WTC11 (cell line): ENCODE measurements around the gene CER1. TPM values are rescaled to one million over a fixed set of nuclear protein-coding genes. Genes with fewer than 3 reads are reported as not detected.

Source experiments
- ATF1 ChIP-seq: sonication (generic); formaldehyde crosslinking; IDR thresholded peaks from 2 replicates; pipeline ENCODE4 v1.8.1; 2023; ENCODE audit warnings: mild to moderate bottlenecking, moderate library complexity, missing genetic modification reagents
- ELF4 ChIP-seq: sonication (generic); formaldehyde crosslinking; IDR thresholded peaks from 2 replicates; pipeline ENCODE4 v1.8.1; 2022; ENCODE audit warnings: low read depth, mild to moderate bottlenecking, moderate library complexity, missing genetic modification reagents
- HMGA2 ChIP-seq: fragments of 250-450 bp; sonication (Bioruptor Pico); IDR thresholded peaks from 2 replicates; pipeline ENCODE4 v1.4.0; 2021; ENCODE audit warnings: mild to moderate bottlenecking, moderate library complexity
- JUN ChIP-seq: sonication (generic); formaldehyde crosslinking; IDR thresholded peaks from 2 replicates; pipeline ENCODE4 v1.8.0; 2023; ENCODE audit warnings: mild to moderate bottlenecking, missing genetic modification reagents
- SMAD4 ChIP-seq: sonication (generic); formaldehyde crosslinking; IDR thresholded peaks from 2 replicates; pipeline ENCODE4 v1.8.0; 2022; ENCODE audit warnings: mild to moderate bottlenecking, missing genetic modification reagents
- ZBTB21 ChIP-seq: sonication (generic); formaldehyde crosslinking; IDR thresholded peaks from 2 replicates; pipeline ENCODE4 v1.8.1; 2023; ENCODE audit warnings: mild to moderate bottlenecking, missing genetic modification reagents, borderline replicate concordance
- ZNF232 ChIP-seq: sonication (generic); formaldehyde crosslinking; IDR thresholded peaks from 2 replicates; pipeline ENCODE4 v1.8.0; 2022; ENCODE audit warnings: mild to moderate bottlenecking, missing genetic modification reagents
- ZNF263 ChIP-seq: sonication (generic); formaldehyde crosslinking; IDR thresholded peaks from 2 replicates; pipeline ENCODE4 v1.8.1; 2022; ENCODE audit warnings: low read depth, mild to moderate bottlenecking, moderate library complexity, missing genetic modification reagents
- ZNF396 ChIP-seq: fragments of 250-450 bp; sonication (Bioruptor Pico); IDR thresholded peaks from 2 replicates; pipeline ENCODE4 v1.8.0; 2021; ENCODE audit warnings: mild to moderate bottlenecking, moderate library complexity, borderline replicate concordance
- ZNF423 ChIP-seq: fragments of 250-450 bp; sonication (Bioruptor Pico); IDR thresholded peaks from 2 replicates; pipeline ENCODE4 v2.1.2; 2022; ENCODE audit warnings: mild to moderate bottlenecking, moderate library complexity
- total RNA-seq: library from RNA; stranded (reverse); gene quantifications from 3 replicates; pipeline ENCODE4 v1.2.3, GENCODE V29; 2021
- TF ChIP-seq, protein P1 (sequence below): sonication (generic); formaldehyde crosslinking; IDR thresholded peaks from 2 replicates; pipeline ENCODE4 v1.8.0; 2022; ENCODE audit warnings: mild to moderate bottlenecking, missing genetic modification reagents
- TF ChIP-seq, protein P2 (sequence below): fragments of 250-450 bp; sonication (Bioruptor Pico); IDR thresholded peaks from 2 replicates; pipeline ENCODE4 v1.9.0; 2021; ENCODE audit warnings: mild to moderate bottlenecking, borderline replicate concordance
- TF ChIP-seq, protein P3 (sequence below): sonication (generic); formaldehyde crosslinking; IDR thresholded peaks from 2 replicates; pipeline ENCODE4 v1.8.1; 2023; ENCODE audit warnings: mild to moderate bottlenecking, missing genetic modification reagents
- TF ChIP-seq, protein P4 (sequence below): fragments of 250-450 bp; sonication (Bioruptor Pico); IDR thresholded peaks from 2 replicates; pipeline ENCODE4 v1.9.0; 2021; ENCODE audit warnings: moderate library complexity, mild to moderate bottlenecking, inconsistent platforms, borderline replicate concordance
- TF ChIP-seq, protein P5 (sequence below): sonication (generic); formaldehyde crosslinking; IDR thresholded peaks from 2 replicates; pipeline ENCODE4 v1.8.1; 2022; ENCODE audit warnings: mild to moderate bottlenecking, missing genetic modification reagents, moderate library complexity, borderline replicate concordance
- TF ChIP-seq, protein P6 (sequence below): sonication (generic); formaldehyde crosslinking; IDR thresholded peaks from 2 replicates; pipeline ENCODE4 v1.8.0; 2022; ENCODE audit warnings: mild to moderate bottlenecking, missing genetic modification reagents
- TF ChIP-seq, protein P7 (sequence below): sonication (generic); formaldehyde crosslinking; conservative IDR thresholded peaks from 2 replicates; pipeline ENCODE4 v1.8.1; 2023; ENCODE audit warnings: mild to moderate bottlenecking, low read depth, missing genetic modification reagents, moderate library complexity
- TF ChIP-seq, protein P8 (sequence below): sonication (generic); formaldehyde crosslinking; IDR thresholded peaks from 2 replicates; pipeline ENCODE4 v1.8.0; 2023; ENCODE audit warnings: missing genetic modification reagents, mild to moderate bottlenecking, borderline replicate concordance
- TF ChIP-seq, protein P9 (sequence below): sonication (generic); formaldehyde crosslinking; IDR thresholded peaks from 2 replicates; pipeline ENCODE4 v1.8.1; 2022; ENCODE audit warnings: mild to moderate bottlenecking, moderate library complexity, missing genetic modification reagents

CER1 gene
- total RNA-seq, 1 experiment from 2014 or later, result 2.4 TPM

DNA sequence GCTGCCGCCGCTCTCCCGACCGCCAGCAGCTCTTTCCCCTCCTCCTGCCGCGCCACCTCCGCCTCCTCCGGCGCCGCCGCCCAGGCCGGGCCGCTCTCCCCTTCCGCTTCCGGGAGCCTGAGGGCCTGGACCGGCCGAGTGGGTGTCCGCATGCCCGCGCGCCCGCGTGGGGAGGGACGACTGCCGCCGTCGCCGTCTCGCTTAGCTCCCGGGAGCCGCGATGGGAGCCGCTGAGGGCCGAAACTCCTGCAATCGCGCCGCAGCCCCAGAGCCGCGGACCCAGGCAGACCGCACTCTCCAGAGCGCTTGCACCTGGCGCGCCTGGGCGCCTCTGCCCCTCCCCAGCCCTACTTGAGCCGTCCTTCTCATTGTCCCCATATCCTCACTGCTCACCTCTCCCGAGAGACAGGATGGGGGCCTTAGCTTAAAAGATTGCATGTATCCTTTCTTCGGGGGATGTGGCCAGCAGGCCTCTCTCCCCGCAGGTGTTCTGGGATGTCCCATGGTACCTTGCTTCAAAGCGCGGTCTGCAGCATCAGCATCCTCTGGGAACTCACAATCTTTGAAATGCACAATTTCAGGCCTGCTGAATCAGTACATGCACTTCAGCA, 29.2 kb downstream of the CER1 start, which contains the start of gene ZDHHC21 (continued):
- TF ChIP-seq, protein P1, sequence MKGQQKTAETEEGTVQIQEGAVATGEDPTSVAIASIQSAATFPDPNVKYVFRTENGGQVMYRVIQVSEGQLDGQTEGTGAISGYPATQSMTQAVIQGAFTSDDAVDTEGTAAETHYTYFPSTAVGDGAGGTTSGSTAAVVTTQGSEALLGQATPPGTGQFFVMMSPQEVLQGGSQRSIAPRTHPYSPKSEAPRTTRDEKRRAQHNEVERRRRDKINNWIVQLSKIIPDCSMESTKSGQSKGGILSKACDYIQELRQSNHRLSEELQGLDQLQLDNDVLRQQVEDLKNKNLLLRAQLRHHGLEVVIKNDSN (CRISPR knock-in tag), result no peak
- TF ChIP-seq, protein P2, sequence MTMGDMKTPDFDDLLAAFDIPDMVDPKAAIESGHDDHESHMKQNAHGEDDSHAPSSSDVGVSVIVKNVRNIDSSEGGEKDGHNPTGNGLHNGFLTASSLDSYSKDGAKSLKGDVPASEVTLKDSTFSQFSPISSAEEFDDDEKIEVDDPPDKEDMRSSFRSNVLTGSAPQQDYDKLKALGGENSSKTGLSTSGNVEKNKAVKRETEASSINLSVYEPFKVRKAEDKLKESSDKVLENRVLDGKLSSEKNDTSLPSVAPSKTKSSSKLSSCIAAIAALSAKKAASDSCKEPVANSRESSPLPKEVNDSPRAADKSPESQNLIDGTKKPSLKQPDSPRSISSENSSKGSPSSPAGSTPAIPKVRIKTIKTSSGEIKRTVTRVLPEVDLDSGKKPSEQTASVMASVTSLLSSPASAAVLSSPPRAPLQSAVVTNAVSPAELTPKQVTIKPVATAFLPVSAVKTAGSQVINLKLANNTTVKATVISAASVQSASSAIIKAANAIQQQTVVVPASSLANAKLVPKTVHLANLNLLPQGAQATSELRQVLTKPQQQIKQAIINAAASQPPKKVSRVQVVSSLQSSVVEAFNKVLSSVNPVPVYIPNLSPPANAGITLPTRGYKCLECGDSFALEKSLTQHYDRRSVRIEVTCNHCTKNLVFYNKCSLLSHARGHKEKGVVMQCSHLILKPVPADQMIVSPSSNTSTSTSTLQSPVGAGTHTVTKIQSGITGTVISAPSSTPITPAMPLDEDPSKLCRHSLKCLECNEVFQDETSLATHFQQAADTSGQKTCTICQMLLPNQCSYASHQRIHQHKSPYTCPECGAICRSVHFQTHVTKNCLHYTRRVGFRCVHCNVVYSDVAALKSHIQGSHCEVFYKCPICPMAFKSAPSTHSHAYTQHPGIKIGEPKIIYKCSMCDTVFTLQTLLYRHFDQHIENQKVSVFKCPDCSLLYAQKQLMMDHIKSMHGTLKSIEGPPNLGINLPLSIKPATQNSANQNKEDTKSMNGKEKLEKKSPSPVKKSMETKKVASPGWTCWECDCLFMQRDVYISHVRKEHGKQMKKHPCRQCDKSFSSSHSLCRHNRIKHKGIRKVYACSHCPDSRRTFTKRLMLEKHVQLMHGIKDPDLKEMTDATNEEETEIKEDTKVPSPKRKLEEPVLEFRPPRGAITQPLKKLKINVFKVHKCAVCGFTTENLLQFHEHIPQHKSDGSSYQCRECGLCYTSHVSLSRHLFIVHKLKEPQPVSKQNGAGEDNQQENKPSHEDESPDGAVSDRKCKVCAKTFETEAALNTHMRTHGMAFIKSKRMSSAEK (CRISPR knock-in tag), result no peak
- no peak for TF ChIP-seq SMAD4
- TF ChIP-seq, protein P3, sequence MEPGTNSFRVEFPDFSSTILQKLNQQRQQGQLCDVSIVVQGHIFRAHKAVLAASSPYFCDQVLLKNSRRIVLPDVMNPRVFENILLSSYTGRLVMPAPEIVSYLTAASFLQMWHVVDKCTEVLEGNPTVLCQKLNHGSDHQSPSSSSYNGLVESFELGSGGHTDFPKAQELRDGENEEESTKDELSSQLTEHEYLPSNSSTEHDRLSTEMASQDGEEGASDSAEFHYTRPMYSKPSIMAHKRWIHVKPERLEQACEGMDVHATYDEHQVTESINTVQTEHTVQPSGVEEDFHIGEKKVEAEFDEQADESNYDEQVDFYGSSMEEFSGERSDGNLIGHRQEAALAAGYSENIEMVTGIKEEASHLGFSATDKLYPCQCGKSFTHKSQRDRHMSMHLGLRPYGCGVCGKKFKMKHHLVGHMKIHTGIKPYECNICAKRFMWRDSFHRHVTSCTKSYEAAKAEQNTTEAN (CRISPR knock-in tag), result no peak
- TF ChIP-seq, protein P4, sequence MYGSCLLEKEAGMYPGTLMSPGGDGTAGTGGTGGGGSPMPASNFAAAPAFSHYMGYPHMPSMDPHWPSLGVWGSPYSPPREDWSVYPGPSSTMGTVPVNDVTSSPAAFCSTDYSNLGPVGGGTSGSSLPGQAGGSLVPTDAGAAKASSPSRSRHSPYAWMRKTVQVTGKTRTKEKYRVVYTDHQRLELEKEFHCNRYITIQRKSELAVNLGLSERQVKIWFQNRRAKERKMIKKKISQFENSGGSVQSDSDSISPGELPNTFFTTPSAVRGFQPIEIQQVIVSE (CRISPR knock-in tag), result no peak
- peak; percentile 58; the same call in 1 of the 2 replicates for TF ChIP-seq ZBTB21 (CRISPR knock-in tag)
- TF ChIP-seq, protein P5, sequence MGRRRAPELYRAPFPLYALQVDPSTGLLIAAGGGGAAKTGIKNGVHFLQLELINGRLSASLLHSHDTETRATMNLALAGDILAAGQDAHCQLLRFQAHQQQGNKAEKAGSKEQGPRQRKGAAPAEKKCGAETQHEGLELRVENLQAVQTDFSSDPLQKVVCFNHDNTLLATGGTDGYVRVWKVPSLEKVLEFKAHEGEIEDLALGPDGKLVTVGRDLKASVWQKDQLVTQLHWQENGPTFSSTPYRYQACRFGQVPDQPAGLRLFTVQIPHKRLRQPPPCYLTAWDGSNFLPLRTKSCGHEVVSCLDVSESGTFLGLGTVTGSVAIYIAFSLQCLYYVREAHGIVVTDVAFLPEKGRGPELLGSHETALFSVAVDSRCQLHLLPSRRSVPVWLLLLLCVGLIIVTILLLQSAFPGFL (CRISPR knock-in tag), result no peak
- no peak for TF ChIP-seq ELF4
- TF ChIP-seq, protein P6, sequence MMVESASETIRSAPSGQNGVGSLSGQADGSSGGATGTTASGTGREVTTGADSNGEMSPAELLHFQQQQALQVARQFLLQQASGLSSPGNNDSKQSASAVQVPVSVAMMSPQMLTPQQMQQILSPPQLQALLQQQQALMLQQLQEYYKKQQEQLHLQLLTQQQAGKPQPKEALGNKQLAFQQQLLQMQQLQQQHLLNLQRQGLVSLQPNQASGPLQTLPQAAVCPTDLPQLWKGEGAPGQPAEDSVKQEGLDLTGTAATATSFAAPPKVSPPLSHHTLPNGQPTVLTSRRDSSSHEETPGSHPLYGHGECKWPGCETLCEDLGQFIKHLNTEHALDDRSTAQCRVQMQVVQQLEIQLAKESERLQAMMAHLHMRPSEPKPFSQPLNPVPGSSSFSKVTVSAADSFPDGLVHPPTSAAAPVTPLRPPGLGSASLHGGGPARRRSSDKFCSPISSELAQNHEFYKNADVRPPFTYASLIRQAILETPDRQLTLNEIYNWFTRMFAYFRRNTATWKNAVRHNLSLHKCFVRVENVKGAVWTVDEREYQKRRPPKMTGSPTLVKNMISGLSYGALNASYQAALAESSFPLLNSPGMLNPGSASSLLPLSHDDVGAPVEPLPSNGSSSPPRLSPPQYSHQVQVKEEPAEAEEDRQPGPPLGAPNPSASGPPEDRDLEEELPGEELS (CRISPR knock-in tag), result no peak; the same call in 1 of the 2 replicates
- no peak for TF ChIP-seq JUN (CRISPR knock-in tag)
- TF ChIP-seq ATF1 (CRISPR knock-in tag), result no peak
- TF ChIP-seq ZNF263 (CRISPR knock-in tag), result no peak
- no peak for TF ChIP-seq ZNF423
- TF ChIP-seq, protein P7, sequence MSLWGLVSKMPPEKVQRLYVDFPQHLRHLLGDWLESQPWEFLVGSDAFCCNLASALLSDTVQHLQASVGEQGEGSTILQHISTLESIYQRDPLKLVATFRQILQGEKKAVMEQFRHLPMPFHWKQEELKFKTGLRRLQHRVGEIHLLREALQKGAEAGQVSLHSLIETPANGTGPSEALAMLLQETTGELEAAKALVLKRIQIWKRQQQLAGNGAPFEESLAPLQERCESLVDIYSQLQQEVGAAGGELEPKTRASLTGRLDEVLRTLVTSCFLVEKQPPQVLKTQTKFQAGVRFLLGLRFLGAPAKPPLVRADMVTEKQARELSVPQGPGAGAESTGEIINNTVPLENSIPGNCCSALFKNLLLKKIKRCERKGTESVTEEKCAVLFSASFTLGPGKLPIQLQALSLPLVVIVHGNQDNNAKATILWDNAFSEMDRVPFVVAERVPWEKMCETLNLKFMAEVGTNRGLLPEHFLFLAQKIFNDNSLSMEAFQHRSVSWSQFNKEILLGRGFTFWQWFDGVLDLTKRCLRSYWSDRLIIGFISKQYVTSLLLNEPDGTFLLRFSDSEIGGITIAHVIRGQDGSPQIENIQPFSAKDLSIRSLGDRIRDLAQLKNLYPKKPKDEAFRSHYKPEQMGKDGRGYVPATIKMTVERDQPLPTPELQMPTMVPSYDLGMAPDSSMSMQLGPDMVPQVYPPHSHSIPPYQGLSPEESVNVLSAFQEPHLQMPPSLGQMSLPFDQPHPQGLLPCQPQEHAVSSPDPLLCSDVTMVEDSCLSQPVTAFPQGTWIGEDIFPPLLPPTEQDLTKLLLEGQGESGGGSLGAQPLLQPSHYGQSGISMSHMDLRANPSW, result 0 out of 2 replicates have a peak, but pooled peaks have one; percentile 79
- TF ChIP-seq ZNF232, result no peak
- TF ChIP-seq HMGA2 (CRISPR knock-in tag), result no peak
- TF ChIP-seq, protein P8, sequence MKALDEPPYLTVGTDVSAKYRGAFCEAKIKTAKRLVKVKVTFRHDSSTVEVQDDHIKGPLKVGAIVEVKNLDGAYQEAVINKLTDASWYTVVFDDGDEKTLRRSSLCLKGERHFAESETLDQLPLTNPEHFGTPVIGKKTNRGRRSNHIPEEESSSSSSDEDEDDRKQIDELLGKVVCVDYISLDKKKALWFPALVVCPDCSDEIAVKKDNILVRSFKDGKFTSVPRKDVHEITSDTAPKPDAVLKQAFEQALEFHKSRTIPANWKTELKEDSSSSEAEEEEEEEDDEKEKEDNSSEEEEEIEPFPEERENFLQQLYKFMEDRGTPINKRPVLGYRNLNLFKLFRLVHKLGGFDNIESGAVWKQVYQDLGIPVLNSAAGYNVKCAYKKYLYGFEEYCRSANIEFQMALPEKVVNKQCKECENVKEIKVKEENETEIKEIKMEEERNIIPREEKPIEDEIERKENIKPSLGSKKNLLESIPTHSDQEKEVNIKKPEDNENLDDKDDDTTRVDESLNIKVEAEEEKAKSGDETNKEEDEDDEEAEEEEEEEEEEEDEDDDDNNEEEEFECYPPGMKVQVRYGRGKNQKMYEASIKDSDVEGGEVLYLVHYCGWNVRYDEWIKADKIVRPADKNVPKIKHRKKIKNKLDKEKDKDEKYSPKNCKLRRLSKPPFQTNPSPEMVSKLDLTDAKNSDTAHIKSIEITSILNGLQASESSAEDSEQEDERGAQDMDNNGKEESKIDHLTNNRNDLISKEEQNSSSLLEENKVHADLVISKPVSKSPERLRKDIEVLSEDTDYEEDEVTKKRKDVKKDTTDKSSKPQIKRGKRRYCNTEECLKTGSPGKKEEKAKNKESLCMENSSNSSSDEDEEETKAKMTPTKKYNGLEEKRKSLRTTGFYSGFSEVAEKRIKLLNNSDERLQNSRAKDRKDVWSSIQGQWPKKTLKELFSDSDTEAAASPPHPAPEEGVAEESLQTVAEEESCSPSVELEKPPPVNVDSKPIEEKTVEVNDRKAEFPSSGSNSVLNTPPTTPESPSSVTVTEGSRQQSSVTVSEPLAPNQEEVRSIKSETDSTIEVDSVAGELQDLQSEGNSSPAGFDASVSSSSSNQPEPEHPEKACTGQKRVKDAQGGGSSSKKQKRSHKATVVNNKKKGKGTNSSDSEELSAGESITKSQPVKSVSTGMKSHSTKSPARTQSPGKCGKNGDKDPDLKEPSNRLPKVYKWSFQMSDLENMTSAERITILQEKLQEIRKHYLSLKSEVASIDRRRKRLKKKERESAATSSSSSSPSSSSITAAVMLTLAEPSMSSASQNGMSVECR (CRISPR knock-in tag), result no peak
- TF ChIP-seq ZNF396 (CRISPR knock-in tag), result no peak
- TF ChIP-seq, protein P9, sequence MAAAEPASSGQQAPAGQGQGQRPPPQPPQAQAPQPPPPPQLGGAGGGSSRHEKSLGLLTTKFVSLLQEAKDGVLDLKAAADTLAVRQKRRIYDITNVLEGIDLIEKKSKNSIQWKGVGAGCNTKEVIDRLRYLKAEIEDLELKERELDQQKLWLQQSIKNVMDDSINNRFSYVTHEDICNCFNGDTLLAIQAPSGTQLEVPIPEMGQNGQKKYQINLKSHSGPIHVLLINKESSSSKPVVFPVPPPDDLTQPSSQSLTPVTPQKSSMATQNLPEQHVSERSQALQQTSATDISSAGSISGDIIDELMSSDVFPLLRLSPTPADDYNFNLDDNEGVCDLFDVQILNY, result no peak
